VCaP (cell line): Measurements from ENCODE around the gene MTR.

Experiments
- H3K27ac ChIP-seq: fragments of 450-650 bp; 2 replicates; pipeline ENCODE4 v1.5.1; 2017
- CTCF ChIP-seq: fragments of 450-650 bp; conservative IDR thresholded peaks from 2 replicates; pipeline ENCODE4 v1.5.1; 2017; ENCODE audit warnings: mild to moderate bottlenecking, moderate library complexity

Gene MTR

DNA sequence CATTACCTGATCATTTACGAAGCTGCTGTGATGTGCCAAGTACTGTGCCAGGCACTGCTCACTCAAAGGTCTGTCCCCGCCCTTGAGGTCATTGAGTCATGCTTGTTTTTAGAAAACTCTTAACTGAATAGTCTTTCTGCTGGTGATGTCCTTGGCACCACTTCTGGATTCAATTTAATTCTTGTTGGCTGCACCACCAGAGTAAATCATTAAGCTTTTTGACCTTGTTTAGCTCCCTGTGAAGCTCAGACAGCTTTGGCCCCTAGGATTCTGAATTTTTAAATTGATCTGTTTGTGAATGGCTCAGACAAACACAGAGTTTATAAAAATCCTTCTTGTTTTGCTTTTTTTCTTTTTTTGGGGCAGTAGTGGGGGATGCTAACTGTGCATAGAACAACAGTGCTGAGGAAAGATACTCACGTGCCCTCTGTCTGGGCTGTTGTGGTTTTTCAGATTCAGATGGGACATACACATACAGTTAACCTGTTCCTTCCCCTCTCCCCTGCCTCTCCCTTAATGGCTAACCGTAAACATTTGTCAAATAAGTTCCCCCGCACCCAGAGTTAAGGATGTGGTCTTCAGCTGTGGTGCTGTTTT lies 67.6 kb downstream of the MTR start:
- H3K27ac ChIP-seq, result no peak overlapping the region
- TF ChIP-seq CTCF, result no peak

GRCh38 chr1:236864211-236864610 lies 69.1 kb downstream of the MTR start:
- TF ChIP-seq CTCF, result no peak
- H3K27ac ChIP-seq, result no peak overlapping the region

DNA sequence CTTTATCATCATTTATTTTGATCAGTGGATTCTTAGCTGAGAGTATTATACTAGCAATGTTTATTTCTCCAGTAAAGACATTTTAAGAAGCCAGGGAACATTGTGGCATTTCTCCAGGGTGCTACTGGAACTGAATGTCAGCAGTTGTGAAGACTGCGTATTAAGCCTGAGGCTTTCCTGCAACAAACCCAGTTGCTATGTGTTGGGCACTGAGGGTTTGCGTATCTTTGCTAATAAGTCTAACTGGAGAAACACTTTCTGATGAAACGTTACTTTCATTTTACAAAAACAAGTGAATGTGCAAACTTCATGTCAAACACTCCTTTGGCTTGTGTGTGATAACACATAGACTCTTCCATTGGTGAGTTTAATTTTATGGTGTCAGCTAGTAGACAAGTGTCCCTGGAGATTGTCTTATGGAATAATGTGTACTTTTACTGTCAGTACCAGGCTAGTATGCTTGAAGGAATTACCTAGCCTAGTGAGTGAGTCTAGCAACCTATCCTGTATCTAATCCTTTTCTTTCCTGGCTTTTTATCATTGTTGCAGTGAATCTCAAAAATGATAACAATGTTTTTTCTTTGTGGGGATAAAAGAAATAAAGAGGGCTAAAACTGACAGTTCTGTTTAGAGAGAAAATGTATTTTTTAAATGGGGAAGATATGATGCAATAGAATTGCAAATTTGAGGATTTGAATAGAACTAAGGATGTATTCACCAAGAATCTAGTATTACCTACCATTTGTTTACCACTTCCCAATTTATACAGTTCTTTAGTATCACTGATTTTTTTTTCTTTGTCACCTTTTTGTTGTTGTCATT lies 70.1 kb downstream of the MTR start:
- TF ChIP-seq CTCF, result no peak
- H3K27ac ChIP-seq, result no peak overlapping the region

DNA sequence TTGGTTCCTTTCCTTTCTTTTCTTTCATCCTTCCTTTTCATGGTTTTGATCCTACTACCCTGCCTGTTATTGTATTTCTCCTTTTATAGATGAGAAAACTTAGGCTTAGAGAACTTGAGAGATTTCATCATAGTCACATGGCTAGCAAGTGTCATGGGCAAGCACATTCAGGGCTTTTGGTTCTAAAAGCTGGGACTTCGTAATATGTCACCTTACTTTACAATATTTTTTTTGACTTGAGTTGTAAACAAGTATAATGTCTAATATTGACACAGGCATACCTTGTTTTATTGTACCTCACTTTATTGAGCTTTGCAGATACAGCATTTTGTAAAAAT lies 70.7 kb downstream of the MTR start:
- no peak for TF ChIP-seq CTCF
- no peak overlapping the region for H3K27ac ChIP-seq

- H3K27ac ChIP-seq, result no peak overlapping the region
- TF ChIP-seq CTCF, result peak; percentile 97
These were observed 73.8 kb downstream of the MTR start for GRCh38 chr1:236868625-236869467.

DNA sequence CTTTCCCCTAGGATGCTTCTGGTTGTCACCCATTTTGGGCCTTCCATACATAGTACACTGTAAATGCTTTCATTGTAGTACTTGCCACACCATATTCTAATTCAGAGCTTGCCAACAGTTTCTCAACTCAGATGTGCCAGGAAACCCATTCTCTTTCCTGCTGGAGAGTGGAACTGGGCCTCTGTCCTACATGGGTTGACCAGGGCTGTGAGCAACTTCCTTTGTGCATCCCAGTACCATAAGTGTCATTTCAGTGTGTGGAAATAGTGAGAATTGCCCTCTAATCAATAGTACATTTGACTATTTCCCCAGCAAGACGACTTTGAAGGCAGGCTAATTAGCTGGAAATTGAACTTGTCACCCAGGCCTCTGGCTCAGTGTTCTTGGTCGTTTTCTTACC lies 74.8 kb downstream of the MTR start:
- H3K27ac ChIP-seq, result no peak overlapping the region
- no peak for TF ChIP-seq CTCF

GRCh38 chr1:236870721-236871120 lies 75.6 kb downstream of the MTR start:
- no peak overlapping the region for H3K27ac ChIP-seq
- TF ChIP-seq CTCF, result no peak
